HG02642 (cell line): Measurements from ENCODE around the gene SRGAP3.
A peak's percentile ranks its signal among the peaks of the same experiment; 100 is the strongest.

Experiments used
- ATAC-seq: cut with Tn5 transposase; IDR thresholded peaks from one replicate; pipeline ENCODE4 v1.9.1; 2021; ENCODE audit warnings: mild to moderate bottlenecking; ENCODE audit not compliant: unreplicated experiment, poor library complexity

Gene SRGAP3

DNA sequence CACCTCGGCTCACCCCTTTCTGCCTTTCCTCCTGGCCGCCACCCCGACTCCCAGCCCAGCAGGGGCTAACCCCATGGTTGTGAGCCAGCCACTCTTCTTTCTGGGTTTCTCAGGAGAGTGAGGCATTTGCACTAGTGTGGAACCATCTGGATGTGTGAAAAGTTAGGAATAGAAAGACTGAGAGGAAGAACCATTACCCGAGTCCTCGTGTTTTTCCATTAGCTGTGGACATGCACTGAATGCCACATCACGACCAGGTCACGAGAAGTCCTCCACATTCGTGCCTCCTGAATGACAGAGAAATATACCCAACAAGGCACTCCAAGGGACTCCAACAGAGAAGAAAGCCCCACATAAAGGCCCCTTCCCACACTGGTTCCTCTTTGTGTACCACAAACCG, 268.1 kb downstream of the SRGAP3 start:
- no peak for ATAC-seq

GRCh38 chr3:8980756-8981257, 268.6 kb downstream of the SRGAP3 start:
- ATAC-seq = no peak

DNA sequence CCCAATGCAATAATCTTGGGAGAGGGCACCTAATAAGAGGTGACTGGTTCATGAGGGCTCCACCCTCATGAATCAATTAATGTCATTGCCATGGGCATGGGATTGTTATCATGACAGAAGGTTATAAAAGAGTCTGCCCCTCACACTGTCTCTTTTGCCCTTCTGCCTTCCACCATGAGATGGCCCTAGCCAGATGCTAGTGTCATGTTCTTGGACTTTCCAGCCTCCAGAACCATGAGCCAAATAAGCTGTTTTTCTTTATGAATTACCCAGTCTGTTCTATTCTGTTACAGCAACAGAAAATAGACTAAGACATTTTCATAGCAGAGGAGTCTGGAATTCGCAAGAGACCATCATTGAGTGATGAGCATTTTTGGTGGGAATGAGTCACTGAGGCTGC, 270.2 kb downstream of the SRGAP3 start:
- ATAC-seq = no peak

DNA sequence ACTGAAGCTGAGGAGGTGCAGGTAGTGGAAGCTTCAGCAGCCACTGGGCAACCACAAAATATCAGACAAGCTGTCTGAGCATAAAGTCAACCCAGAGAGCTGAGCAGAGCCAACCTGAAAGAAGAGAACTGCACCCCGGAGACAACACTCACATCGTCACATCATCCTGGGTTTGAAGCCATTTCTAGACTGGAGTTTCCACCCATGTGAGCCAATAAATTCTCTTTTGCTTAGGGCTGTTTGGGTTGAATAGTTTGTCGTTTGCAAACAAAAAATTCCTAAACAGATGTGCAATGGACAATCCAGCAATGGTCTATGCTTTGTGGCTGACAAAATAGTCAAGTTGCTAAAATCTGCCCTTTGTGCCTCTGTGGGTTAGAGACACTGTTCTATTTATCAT, 270.9 kb downstream of the SRGAP3 start:
- ATAC-seq = no peak

- ATAC-seq = no peak
These were observed 272.8 kb downstream of the SRGAP3 start for GRCh38 chr3:8976540-8977182.

GRCh38 chr3:8975081-8976020, 274.1 kb downstream of the SRGAP3 start:
- ATAC-seq = no peak

DNA sequence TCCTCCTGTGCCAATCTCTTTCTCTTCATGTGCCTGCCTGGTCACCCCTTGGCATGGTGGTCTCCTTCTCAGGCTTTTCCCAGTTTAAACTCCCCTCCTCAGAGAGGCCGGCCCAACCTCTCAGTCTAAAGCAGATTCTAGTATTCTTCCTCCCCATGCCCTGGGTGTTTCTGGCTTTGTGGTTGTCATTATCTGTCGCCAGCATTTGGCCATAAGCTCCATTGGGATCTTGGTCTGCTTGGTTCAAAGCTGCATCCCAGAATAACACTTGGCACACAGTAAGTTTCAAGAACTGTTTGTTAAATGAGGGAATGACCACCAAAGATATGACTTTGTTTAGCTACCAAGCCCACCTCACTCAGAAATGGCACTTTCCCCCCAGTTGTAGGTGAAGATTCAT, 275.0 kb downstream of the SRGAP3 start:
- no peak for ATAC-seq

GRCh38 chr3:8972639-8973038, 276.8 kb downstream of the SRGAP3 start:
- ATAC-seq = peak; percentile 63

DNA sequence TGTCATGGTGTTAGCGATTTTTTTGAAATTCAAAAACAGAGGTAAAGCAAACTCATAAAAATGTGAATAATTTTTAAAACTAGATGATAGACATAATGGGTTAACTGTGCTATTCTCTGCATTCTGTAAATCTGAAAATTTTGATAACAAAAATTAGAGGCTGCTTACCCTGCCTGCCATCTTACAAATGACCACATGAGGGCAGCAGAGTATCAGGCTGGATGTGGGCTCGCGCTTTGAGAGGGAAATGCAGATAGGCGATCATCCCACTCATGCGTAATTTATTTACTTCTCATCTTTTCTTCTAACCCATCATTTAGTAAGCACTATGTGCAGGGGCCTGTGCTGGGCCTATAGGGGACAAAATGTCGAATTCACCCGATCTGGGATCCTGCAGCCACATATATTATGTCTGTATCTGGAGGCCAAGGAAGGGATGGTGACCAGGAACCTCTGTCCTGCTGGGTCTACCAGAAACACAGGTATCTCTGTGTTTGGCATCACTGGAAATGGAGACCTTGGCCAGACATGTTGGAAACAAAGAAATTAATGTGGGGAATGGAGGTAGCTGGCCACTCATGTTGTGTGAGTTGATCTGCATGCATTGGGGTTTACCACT, 278.4 kb downstream of the SRGAP3 start:
- ATAC-seq = no peak

DNA sequence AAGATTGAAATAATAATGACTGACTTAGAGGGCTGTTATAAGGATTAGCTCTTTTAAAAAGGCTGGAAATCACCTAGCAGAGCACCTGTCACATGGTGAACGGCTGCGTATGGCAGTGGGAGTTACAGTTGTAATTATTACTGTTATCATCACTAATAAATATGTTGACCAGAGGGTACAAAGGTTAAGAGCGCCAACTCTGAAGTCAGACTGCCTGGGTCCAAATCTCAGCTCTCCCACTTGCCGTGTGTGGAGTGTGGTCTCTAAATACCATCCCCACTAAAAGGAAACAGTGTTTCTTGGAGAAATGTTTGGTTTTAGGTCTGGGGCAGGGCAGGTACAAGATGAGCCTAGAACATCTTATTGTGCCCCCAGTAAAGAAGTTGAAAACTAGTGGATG, 280.2 kb downstream of the SRGAP3 start:
- ATAC-seq = no peak

DNA sequence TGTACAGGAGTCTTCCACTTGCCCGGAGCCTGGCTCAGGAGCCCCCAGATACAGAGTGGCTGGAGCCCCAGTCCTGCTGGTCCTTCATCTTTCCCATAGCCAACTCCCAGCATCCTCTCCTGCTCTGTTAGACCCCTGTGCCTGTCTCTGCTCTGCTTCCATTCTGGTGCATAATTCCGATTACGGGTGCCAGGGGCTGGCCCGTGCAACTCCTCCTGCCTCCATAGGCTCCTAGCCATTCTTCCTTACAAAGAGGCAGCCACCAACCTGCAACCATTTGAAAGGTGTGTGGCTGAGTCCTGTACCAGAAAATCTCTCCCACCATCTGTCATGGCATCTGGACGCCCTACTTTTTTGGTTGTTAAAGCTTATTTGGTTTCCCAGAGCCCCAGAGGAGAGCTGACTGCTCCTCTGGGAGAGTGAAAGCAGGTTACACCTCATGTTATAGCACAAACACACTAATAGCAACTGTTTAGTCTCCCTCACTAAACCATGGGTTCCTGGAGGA, 281.0 kb downstream of the SRGAP3 start:
- no peak for ATAC-seq

DNA sequence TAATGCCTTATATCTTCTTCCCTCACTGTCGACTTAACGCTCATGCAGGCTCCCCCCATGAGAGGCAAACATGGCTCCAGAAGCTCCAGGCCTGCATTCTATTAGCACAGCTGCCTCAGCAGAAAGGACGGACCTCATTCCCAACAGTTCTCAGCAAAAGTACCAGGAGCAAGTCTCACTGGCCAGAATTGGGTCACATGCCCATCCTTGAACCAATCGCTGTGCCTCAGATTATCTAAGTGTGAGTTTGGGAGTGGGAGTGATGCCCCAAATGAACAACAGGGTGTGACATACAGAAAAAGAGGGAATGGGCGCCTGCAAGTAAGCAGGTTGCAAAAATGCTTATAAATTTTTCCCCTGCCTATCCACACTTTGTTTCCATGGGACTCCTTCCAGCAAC, 281.9 kb downstream of the SRGAP3 start:
- ATAC-seq = no peak

DNA sequence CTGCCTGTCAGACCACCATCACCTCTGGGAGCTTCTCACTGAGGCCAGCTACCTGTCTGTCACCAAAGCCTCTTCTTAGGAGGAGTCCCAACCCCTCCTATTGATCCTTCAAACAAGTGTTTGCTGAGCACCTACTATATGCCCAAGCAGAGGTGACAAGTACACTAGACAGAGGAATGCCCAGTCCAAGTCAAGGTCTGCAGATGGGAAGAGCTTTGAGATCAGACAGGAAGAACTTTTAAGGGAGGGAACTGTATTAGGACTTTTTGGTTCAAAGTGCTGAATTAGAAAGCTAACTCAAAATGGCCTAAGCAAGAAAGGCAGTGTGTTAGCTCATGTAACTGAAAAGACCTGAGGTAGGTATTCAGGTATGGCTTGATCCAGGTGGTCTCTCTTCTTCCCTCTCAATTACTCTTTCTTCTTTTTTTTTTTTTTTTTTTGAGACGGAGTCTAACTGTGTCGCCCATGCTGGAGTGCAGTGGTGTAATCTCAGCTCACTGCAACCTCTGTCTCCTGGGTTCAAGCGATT, 282.6 kb downstream of the SRGAP3 start:
- no peak for ATAC-seq

- ATAC-seq = no peak
These were observed 283.2 kb downstream of the SRGAP3 start for GRCh38 chr3:8966150-8966819.

DNA sequence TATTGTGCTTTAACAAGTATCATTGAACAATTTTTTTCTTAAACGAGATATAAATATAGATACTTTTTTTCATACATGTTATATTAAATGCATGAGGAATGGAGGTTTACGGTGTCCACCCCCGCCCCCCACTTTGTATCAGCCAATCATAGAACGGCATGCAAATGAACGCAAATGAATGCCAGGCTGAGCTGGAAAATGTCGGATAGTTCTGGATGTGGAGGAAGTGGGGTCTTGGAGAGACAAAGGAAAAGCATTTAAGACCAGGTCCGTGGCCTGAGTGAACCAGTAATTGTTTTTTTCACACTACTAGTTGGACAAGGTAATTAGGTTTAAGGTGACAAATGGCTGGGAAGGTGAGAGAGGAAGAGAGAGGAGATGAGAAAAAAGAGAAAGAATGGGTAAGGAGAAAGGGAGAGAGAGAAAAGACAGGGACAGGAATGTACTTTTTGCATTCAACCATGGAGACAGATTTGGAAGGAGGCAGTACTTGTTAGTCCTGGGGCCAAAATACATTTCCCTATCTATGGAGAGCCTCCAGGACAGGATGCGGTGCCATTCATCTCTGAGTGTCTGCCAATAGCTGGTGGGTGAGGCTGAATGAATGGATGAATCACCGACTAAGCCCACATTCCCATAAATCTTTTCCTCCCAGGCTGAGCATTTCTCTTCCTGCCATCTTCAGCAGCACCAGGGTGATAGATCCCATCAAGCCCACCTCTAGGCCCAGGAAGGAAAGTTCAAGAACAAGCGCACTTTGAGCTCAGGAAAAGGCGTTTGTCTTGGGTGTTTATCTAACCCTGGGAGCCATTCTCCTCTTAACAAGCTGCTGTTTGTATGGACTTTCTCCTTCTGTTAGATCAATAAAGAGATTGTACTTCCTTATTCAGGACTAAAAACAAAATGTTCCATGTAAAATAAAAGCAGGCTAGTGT, 284.7 kb downstream of the SRGAP3 start:
- no peak for ATAC-seq

- ATAC-seq = peak; percentile 95
These were observed 286.2 kb downstream of the SRGAP3 start, which contains the start of gene RAD18 for GRCh38 chr3:8963137-8963853. RAD18 (minus strand) TSS chr3:8963472; CDS start chr3:8963385, 87 bp downstream.

DNA sequence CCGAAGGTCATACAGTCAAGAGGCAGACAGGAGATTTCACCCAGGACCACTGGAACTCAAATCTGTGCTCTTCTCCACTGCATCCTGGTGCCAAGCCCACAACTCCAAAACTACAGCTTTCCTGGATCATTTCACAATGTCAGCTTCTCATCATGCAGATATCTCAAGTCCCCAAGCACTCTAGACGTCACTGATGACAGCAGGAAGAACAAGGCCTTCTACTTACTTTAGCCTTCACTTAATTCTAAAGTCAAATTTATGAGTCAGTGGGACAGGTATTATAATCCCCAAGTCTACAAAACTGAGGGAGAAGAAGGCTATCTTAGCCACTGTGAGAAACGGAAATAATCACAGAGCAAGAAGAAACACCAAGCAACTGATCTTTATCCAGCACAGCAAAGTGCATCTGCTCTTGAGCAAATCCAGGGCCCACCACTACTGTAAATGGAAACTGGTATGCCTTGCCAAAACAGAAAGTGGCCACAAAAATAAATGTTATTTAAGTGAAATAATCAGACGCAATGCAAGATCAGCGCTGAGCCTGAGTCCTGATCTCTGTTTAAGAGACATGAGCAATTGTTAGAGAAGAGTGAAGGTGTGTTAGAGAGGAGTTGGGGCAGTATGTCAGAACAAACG, 287.1 kb downstream of the SRGAP3 start:
- no peak for ATAC-seq

DNA sequence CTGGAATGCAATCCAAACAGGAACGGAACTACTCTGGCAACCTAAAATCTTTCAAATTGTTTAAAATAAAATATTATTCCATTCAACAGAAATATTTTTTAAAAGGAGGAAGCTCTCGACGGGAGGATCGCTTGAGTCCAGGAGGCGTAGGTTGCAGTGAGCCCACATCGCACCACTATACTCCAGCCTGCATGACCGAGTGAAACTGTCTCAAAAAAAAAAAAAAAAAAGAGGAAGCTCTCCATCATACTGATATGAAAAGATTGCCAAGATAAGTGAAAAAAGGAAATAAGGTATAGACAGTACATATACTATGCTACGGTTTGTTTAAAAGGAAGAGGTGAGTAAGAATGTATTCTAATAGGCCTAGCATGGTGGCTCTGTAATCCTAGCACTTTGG, 289.8 kb downstream of the SRGAP3 start:
- ATAC-seq = no peak
